Measurements from ENCODE around the gene SORCS3. TPM values are rescaled to one million over a fixed set of nuclear protein-coding genes. Genes with fewer than 3 reads are reported as not detected.
A peak's percentile ranks its signal among the peaks of the same experiment; 100 is the strongest.

SORCS3 gene
- total RNA-seq, 1 experiment from 2014 or later, result 0.05 TPM

GRCh38 chr10:105044902-105045301 lies 403.8 kb downstream of the SORCS3 start:
- in situ Hi-C loops (cut with HindIII; ENCODE audit: low pct_unique_long_range_greater_than_20kb, low sequenced_read_pairs), result no loop called here
- no peak for DNase-seq (ENCODE audit: low read depth, low spot score)

- in situ Hi-C loops (cut with HindIII; ENCODE audit: low pct_unique_long_range_greater_than_20kb, low sequenced_read_pairs), result no loop called here
- no peak for DNase-seq (ENCODE audit: low read depth, low spot score)
These were observed 415.3 kb downstream of the SORCS3 start for GRCh38 chr10:105056413-105056812.

- in situ Hi-C loops (cut with HindIII; ENCODE audit: low pct_unique_long_range_greater_than_20kb, low sequenced_read_pairs), result no loop called here
- DNase-seq (ENCODE audit: low read depth, low spot score), result no peak
These were observed 421.9 kb downstream of the SORCS3 start for GRCh38 chr10:105062951-105063350.

GRCh38 chr10:105063796-105064195 lies 422.7 kb downstream of the SORCS3 start:
- peak; percentile 53 for DNase-seq (ENCODE audit: low read depth, low spot score)

GRCh38 chr10:105068497-105068896 lies 427.4 kb downstream of the SORCS3 start:
- in situ Hi-C loops (cut with HindIII; ENCODE audit: low pct_unique_long_range_greater_than_20kb, low sequenced_read_pairs), result no loop called here
- no peak for DNase-seq (ENCODE audit: low read depth, low spot score)

More at GRCh38 chr10:105063796-105064195, 422.7 kb downstream of the SORCS3 start:
- in situ Hi-C loops (cut with HindIII; ENCODE audit: low pct_unique_long_range_greater_than_20kb, low sequenced_read_pairs), result no loop called here

GRCh38 chr10:105070249-105070648 lies 429.2 kb downstream of the SORCS3 start:
- no peak for DNase-seq (ENCODE audit: low read depth, low spot score)
- in situ Hi-C loops (cut with HindIII; ENCODE audit: low pct_unique_long_range_greater_than_20kb, low sequenced_read_pairs), result no loop called here

- in situ Hi-C loops (cut with HindIII; ENCODE audit: low pct_unique_long_range_greater_than_20kb, low sequenced_read_pairs), result no loop called here
- DNase-seq (ENCODE audit: low read depth, low spot score), result no peak
These were observed 429.9 kb downstream of the SORCS3 start for GRCh38 chr10:105070952-105071351.

- no peak for DNase-seq (ENCODE audit: low read depth, low spot score)
- in situ Hi-C loops (cut with HindIII; ENCODE audit: low pct_unique_long_range_greater_than_20kb, low sequenced_read_pairs), result no loop called here
These were observed 430.9 kb downstream of the SORCS3 start for GRCh38 chr10:105071980-105072379.

GRCh38 chr10:105073999-105074398 lies 432.9 kb downstream of the SORCS3 start:
- DNase-seq (ENCODE audit: low read depth, low spot score), result no peak
- in situ Hi-C loops (cut with HindIII; ENCODE audit: low pct_unique_long_range_greater_than_20kb, low sequenced_read_pairs), result no loop called here

GRCh38 chr10:105075031-105075430 lies 433.9 kb downstream of the SORCS3 start:
- in situ Hi-C loops (cut with HindIII; ENCODE audit: low pct_unique_long_range_greater_than_20kb, low sequenced_read_pairs), result no loop called here
- no peak for DNase-seq (ENCODE audit: low read depth, low spot score)

- DNase-seq (ENCODE audit: low read depth, low spot score), result no peak
- in situ Hi-C loops (cut with HindIII; ENCODE audit: low pct_unique_long_range_greater_than_20kb, low sequenced_read_pairs), result no loop called here
These were observed 444.9 kb downstream of the SORCS3 start for GRCh38 chr10:105085980-105086379.

GRCh38 chr10:105094048-105094447 lies 453.0 kb downstream of the SORCS3 start:
- DNase-seq (ENCODE audit: low read depth, low spot score), result no peak
- in situ Hi-C loops (cut with HindIII; ENCODE audit: low pct_unique_long_range_greater_than_20kb, low sequenced_read_pairs), result no loop called here

GRCh38 chr10:105096316-105096715 lies 455.2 kb downstream of the SORCS3 start:
- in situ Hi-C loops (cut with HindIII; ENCODE audit: low pct_unique_long_range_greater_than_20kb, low sequenced_read_pairs), result no loop called here

GRCh38 chr10:105102977-105103376 lies 461.9 kb downstream of the SORCS3 start:
- in situ Hi-C loops (cut with HindIII; ENCODE audit: low pct_unique_long_range_greater_than_20kb, low sequenced_read_pairs), result no loop called here

More at GRCh38 chr10:105096316-105096715, 455.2 kb downstream of the SORCS3 start:
- no peak for DNase-seq (ENCODE audit: low read depth, low spot score)

GRCh38 chr10:105104297-105104696 lies 463.2 kb downstream of the SORCS3 start:
- DNase-seq (ENCODE audit: low read depth, low spot score), result no peak
- in situ Hi-C loops (cut with HindIII; ENCODE audit: low pct_unique_long_range_greater_than_20kb, low sequenced_read_pairs), result no loop called here

More at GRCh38 chr10:105102977-105103376, 461.9 kb downstream of the SORCS3 start:
- DNase-seq (ENCODE audit: low read depth, low spot score), result no peak

GRCh38 chr10:105109164-105109563 lies 468.1 kb downstream of the SORCS3 start:
- DNase-seq (ENCODE audit: low read depth, low spot score), result no peak
- in situ Hi-C loops (cut with HindIII; ENCODE audit: low pct_unique_long_range_greater_than_20kb, low sequenced_read_pairs), result no loop called here

- no peak for DNase-seq (ENCODE audit: low read depth, low spot score)
- in situ Hi-C loops (cut with HindIII; ENCODE audit: low pct_unique_long_range_greater_than_20kb, low sequenced_read_pairs), result no loop called here
These were observed 471.8 kb downstream of the SORCS3 start for GRCh38 chr10:105112862-105113261.

GRCh38 chr10:105113666-105114065 lies 472.6 kb downstream of the SORCS3 start:
- in situ Hi-C loops (cut with HindIII; ENCODE audit: low pct_unique_long_range_greater_than_20kb, low sequenced_read_pairs), result no loop called here
- no peak for DNase-seq (ENCODE audit: low read depth, low spot score)

GRCh38 chr10:105121743-105122142 lies 480.7 kb downstream of the SORCS3 start:
- no peak for DNase-seq (ENCODE audit: low read depth, low spot score)
- in situ Hi-C loops (cut with HindIII; ENCODE audit: low pct_unique_long_range_greater_than_20kb, low sequenced_read_pairs), result no loop called here

GRCh38 chr10:105128111-105128510 lies 487.0 kb downstream of the SORCS3 start:
- in situ Hi-C loops (cut with HindIII; ENCODE audit: low pct_unique_long_range_greater_than_20kb, low sequenced_read_pairs), result no loop called here
- DNase-seq (ENCODE audit: low read depth, low spot score), result no peak
